ENCODE measurements around the gene TENT5C.
A peak's percentile ranks its signal among the peaks of the same experiment; 100 is the strongest.

Gene TENT5C

DNA sequence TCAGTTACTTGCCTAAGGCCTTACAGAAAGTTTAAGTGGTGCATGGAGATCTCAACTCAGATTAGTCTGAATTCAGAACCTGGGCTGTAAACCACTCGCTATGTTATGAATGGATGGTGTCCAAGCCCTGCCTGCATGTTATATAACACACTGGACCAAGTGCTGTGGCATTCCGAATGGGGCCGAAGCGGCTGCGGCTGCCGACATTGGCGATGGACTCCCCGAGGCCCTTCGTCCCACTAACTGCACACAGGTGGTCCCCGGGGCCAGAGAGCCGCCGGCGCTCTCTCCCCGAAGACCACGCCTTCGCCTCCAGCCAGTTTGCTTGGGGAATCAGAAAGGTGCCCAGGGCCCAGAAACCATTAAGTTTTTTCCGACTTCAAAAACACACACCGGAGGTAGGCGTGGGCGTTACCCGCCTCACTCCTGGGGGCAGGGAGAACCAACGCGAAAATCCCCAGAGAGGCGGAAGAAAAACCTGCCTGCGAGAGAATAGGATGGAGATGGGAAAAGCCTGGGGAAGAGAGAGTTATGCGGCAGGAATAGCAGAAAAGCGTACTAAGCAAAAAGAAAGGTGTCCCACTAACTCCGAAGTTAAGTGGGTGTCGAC lies 579 bp upstream of the TENT5C start:
- H3K9ac ChIP-seq: no peak overlapping the region
- no peaks in the 10 kb centered on the region for H4K20me1 ChIP-seq (ENCODE audit: insufficient read depth)
- peak overlapping the region; percentile 69 for H2AFZ ChIP-seq (ENCODE audit: low read depth)
- peaks cover 38% of the 10 kb centered on the region for H3K79me2 ChIP-seq (ENCODE audit: insufficient read depth, low read depth)
- H3K27ac ChIP-seq: no peak overlapping the region
- no peaks in the 10 kb centered on the region for H3K27me3 ChIP-seq (ENCODE audit: insufficient read depth, low read depth)
- peaks cover 9% of the 10 kb centered on the region for H3K4me1 ChIP-seq (ENCODE audit: low read depth, poor library complexity, severe bottlenecking)
- peak overlapping the region; percentile 17; the same call in 1 of the 2 replicates for H3K4me2 ChIP-seq
- H3K4me3 ChIP-seq (IDR thresholded peaks at IDR 0.05; ENCODE audit: insufficient read depth, low read depth, low read length): peak overlapping the region; percentile 44
- TF ChIP-seq, protein P1, sequence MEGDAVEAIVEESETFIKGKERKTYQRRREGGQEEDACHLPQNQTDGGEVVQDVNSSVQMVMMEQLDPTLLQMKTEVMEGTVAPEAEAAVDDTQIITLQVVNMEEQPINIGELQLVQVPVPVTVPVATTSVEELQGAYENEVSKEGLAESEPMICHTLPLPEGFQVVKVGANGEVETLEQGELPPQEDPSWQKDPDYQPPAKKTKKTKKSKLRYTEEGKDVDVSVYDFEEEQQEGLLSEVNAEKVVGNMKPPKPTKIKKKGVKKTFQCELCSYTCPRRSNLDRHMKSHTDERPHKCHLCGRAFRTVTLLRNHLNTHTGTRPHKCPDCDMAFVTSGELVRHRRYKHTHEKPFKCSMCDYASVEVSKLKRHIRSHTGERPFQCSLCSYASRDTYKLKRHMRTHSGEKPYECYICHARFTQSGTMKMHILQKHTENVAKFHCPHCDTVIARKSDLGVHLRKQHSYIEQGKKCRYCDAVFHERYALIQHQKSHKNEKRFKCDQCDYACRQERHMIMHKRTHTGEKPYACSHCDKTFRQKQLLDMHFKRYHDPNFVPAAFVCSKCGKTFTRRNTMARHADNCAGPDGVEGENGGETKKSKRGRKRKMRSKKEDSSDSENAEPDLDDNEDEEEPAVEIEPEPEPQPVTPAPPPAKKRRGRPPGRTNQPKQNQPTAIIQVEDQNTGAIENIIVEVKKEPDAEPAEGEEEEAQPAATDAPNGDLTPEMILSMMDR (conservative IDR thresholded peaks at IDR 0.05; ENCODE audit: low read depth, low read length): no peak
- H3K36me3 ChIP-seq (ENCODE audit: insufficient read depth): no peaks in the 10 kb centered on the region

DNA sequence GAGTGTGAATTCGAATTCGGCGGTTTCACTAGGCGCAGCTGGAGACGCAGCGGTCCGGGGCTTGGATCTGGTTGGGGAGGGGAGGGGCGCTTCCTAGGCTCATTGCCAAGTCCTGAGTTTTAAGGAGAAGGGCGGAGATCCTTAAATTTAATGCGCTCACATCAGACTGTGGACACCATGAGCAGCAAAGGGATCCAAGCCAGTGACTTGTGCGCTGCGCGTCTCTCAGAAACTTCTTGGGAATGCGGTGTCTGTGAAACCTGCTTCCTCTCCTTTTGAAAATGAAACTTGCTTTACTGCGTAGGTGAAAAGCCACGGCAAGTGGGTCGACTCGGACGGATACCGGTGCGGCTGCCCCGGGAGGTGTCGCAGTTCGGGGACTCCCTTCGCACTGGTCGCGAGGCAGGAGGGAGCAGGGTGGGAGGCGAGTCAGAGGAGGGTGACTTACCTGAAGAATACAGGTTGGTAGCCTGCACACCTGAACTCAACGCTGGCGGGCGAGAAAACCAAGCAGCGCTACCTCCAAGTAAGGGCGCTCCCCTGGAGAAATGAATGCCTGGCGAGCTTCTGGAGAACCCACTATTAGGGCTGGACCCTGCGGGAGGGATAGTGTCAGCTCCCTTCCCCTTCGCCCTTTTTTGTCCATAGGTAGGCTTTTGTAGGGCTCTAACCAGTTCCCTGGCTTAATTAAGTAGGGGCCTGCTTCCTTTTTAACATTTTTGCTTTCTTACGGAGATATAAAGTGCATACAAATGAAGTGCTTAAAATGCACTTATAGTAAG lies 992 bp downstream of the TENT5C start:
- Histone ChIP-seq H3K27me3 (ENCODE audit: insufficient read depth, low read depth) (no peaks in the 10 kb centered on the region), H3K79me2 (ENCODE audit: insufficient read depth, low read depth) (peaks cover 54% of the 10 kb centered on the region), H3K27ac (peak overlapping the region; percentile 66), H3K4me2 (peak overlapping the region; percentile 13; the same call in 1 of the 2 replicates), H3K9ac (peak overlapping the region; percentile 66), H2AFZ (ENCODE audit: low read depth) (no peak overlapping the region), H4K20me1 (ENCODE audit: insufficient read depth) (no peaks in the 10 kb centered on the region), H3K4me1 (ENCODE audit: low read depth, poor library complexity, severe bottlenecking) (peaks cover 17% of the 10 kb centered on the region), H3K4me3 (IDR thresholded peaks at IDR 0.05; ENCODE audit: insufficient read depth, low read depth, low read length) (peak overlapping the region; percentile 5), H3K36me3 (ENCODE audit: insufficient read depth) (no peaks in the 10 kb centered on the region)
- TF ChIP-seq, protein P1 (conservative IDR thresholded peaks at IDR 0.05; ENCODE audit: low read depth, low read length): no peak

GRCh38 chr1:117607471-117607870 lies 1.6 kb downstream of the TENT5C start:
- H2AFZ ChIP-seq (ENCODE audit: low read depth): no peak overlapping the region
- H3K4me2 ChIP-seq: peak overlapping the region; percentile 45
- TF ChIP-seq, protein P1 (conservative IDR thresholded peaks at IDR 0.05; ENCODE audit: low read depth, low read length): no peak
- peaks cover 22% of the 10 kb centered on the region for H3K4me1 ChIP-seq (ENCODE audit: low read depth, poor library complexity, severe bottlenecking)
- H3K27ac ChIP-seq: peak overlapping the region; percentile 66
- peak overlapping the region; percentile 66 for H3K9ac ChIP-seq
- H3K36me3 ChIP-seq (ENCODE audit: insufficient read depth): no peaks in the 10 kb centered on the region
- H3K4me3 ChIP-seq (IDR thresholded peaks at IDR 0.05; ENCODE audit: insufficient read depth, low read depth, low read length): peak overlapping the region; percentile 5
- H3K79me2 ChIP-seq (ENCODE audit: insufficient read depth, low read depth): peaks cover 60% of the 10 kb centered on the region
- H4K20me1 ChIP-seq (ENCODE audit: insufficient read depth): no peaks in the 10 kb centered on the region
- no peaks in the 10 kb centered on the region for H3K27me3 ChIP-seq (ENCODE audit: insufficient read depth, low read depth)

DNA sequence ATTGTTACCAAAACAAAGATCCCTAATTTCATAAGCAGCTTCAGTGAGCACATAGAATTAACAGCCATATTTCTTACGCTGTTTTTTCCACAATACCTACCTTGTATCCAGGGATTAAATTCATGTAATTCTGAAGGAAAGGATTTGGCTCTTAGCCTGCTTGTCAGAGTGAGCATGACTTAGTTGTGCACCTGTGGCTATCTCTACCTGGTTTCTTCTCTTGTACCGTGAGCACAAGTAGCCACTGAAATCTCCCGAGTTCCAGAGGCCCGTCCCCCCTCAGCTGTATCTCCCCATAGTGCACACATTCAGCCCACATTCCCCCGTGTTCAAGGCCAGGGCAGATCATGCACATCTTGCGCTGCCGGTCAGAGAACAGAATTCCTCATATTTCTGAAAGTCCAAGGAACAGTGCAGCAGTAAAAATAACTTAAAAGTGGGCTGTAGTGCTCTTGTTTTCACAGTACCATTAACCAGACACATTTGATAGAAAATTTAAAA lies 2.3 kb downstream of the TENT5C start:
- no peak overlapping the region for H3K4me3 ChIP-seq (IDR thresholded peaks at IDR 0.05; ENCODE audit: insufficient read depth, low read depth, low read length)

More for the DNA sequence above, 2.3 kb downstream of the TENT5C start:
- H3K4me2 ChIP-seq: peak overlapping the region; percentile 45
- H3K4me1 ChIP-seq (ENCODE audit: low read depth, poor library complexity, severe bottlenecking): peaks cover 28% of the 10 kb centered on the region
- no peaks in the 10 kb centered on the region for H3K27me3 ChIP-seq (ENCODE audit: insufficient read depth, low read depth)
- no peaks in the 10 kb centered on the region for H4K20me1 ChIP-seq (ENCODE audit: insufficient read depth)
- H3K79me2 ChIP-seq (ENCODE audit: insufficient read depth, low read depth): peaks cover 66% of the 10 kb centered on the region
- H2AFZ ChIP-seq (ENCODE audit: low read depth): no peak overlapping the region
- H3K36me3 ChIP-seq (ENCODE audit: insufficient read depth): no peaks in the 10 kb centered on the region
- TF ChIP-seq, protein P1 (conservative IDR thresholded peaks at IDR 0.05; ENCODE audit: low read depth, low read length): no peak
- H3K27ac ChIP-seq: peak overlapping the region; percentile 66
- peak overlapping the region; percentile 66 for H3K9ac ChIP-seq

All from KMS-11 (cell line).